Stimulated activated naive CD8-positive, alpha-beta T cell treated with anti-CD3 and anti-CD28 coated beads, Interleukin-15, Interleukin-2, amounts not matched to agents 100 U/mL and 50 U/mL, for 24 hours (primary cell): ENCODE measurements around the gene DMRT2.

Experiments
- ATAC-seq: fragments of 150-1000 bp; cut with Tn5 transposase; one replicate; pipeline ENCODE4 v1.10.0; 2021
- DNase-seq: peaks from one replicate; pipeline ENCODE4 v3.0.0; 2021

The DMRT2 gene

GRCh38 chr9:1047591-1048230 lies 2.4 kb upstream of the DMRT2 start:
- DNase-seq (peak; percentile 17), ATAC-seq (no peak)

- no peak for DNase-seq
- ATAC-seq, result no peak
Measured at GRCh38 chr9:1048231-1048619, 1.9 kb upstream of the DMRT2 start.

- ATAC-seq (no peak), DNase-seq (peak; percentile 4)
Measured at GRCh38 chr9:1048811-1049210, 1.3 kb upstream of the DMRT2 start.

GRCh38 chr9:1049641-1050040 lies 516 bp upstream of the DMRT2 start:
- DNase-seq (peak; percentile 10), ATAC-seq (no peak)

GRCh38 chr9:1051210-1051583 lies 1.0 kb downstream of the DMRT2 start:
- no peak for ATAC-seq
- DNase-seq, result peak; percentile 3

- ATAC-seq, result no peak
- DNase-seq, result peak; percentile 44
Measured at GRCh38 chr9:1051584-1052275, 1.6 kb downstream of the DMRT2 start.

GRCh38 chr9:1052365-1053281 lies 2.5 kb downstream of the DMRT2 start:
- DNase-seq (no peak), ATAC-seq (no peak)

GRCh38 chr9:1053282-1053621 lies 3.1 kb downstream of the DMRT2 start:
- ATAC-seq (no peak), DNase-seq (no peak)

- ATAC-seq (no peak), DNase-seq (no peak)
Measured at GRCh38 chr9:1053986-1054425, 3.8 kb downstream of the DMRT2 start.

- ATAC-seq, result no peak
- DNase-seq, result no peak
Measured at GRCh38 chr9:1055166-1055565, 5.0 kb downstream of the DMRT2 start.

- ATAC-seq (no peak), DNase-seq (no peak)
Measured at GRCh38 chr9:1057910-1058309, 7.8 kb downstream of the DMRT2 start.

- DNase-seq, result no peak
- ATAC-seq, result no peak
Measured at GRCh38 chr9:1058826-1059487, 8.8 kb downstream of the DMRT2 start.

GRCh38 chr9:1065130-1065529 lies 15.0 kb downstream of the DMRT2 start:
- ATAC-seq, result no peak
- DNase-seq, result no peak

GRCh38 chr9:1070692-1071091 lies 20.5 kb downstream of the DMRT2 start:
- ATAC-seq (no peak), DNase-seq (no peak)

GRCh38 chr9:1071730-1072129 lies 21.6 kb downstream of the DMRT2 start:
- ATAC-seq, result no peak
- no peak for DNase-seq

- no peak for ATAC-seq
- DNase-seq, result no peak
Measured at GRCh38 chr9:1073497-1073896, 23.3 kb downstream of the DMRT2 start.

- DNase-seq, result no peak
- no peak for ATAC-seq
Measured at GRCh38 chr9:1077616-1078015, 27.5 kb downstream of the DMRT2 start.

GRCh38 chr9:1083325-1083913 lies 33.3 kb downstream of the DMRT2 start:
- ATAC-seq (no peak), DNase-seq (no peak)

- ATAC-seq, result no peak
- DNase-seq, result no peak
Measured at GRCh38 chr9:1085086-1085485, 34.9 kb downstream of the DMRT2 start.

- DNase-seq, result no peak
Measured at GRCh38 chr9:1086517-1086916, 36.4 kb downstream of the DMRT2 start.

GRCh38 chr9:1087120-1087881 lies 37.1 kb downstream of the DMRT2 start:
- no peak for DNase-seq
- ATAC-seq, result no peak

More at GRCh38 chr9:1086517-1086916, 36.4 kb downstream of the DMRT2 start:
- no peak for ATAC-seq
